HepG2 (cell line): ENCODE data around the gene LSM3. TPM values are rescaled to one million over a fixed set of nuclear protein-coding genes. Genes with fewer than 3 reads are reported as not detected.

Source experiments
- ATAC-seq: fragments of 200-7000 bp; cut with Tn5 transposase; 3 replicates; pipeline ENCODE4 v1.9.1; 2020; ENCODE audit warnings: mild to moderate bottlenecking, moderate library complexity
- BruUV-seq: library from RNA; stranded (reverse); fragments of 400-500 nt; replicated peaks from 2 replicates; lab custom pipeline; 2021; lab: Mats Ljungman, UMichigan
- CTCF ChIA-PET: fragments of 300-600 bp; formaldehyde crosslinking; extraction: SDS; loops from one replicate; lab custom pipeline; 2021; ENCODE audit warnings: low total read pairs, inconsistent platforms, low intra/inter-chr PET ratio; lab: Yijun Ruan, JAX
- POLR2A ChIA-PET: fragments of 350-600 bp; sonication (Branson Sonifier 250); formaldehyde crosslinking; loops from one replicate; lab custom pipeline; 2020; ENCODE audit warnings: antibody characterized with exemption, inconsistent platforms; lab: Yijun Ruan, JAX
- DNase-seq: peaks from one replicate; pipeline ENCODE4 v3.0.0-alpha.2; 2015; ENCODE audit warnings: low spot score
- FAIRE-seq: peaks from 3 replicates; lab custom pipeline; 2011; peaks lifted over from hg19 to GRCh38; lab: Jason Lieb, UNC
- H2AFZ ChIP-seq: one replicate; pipeline ENCODE4 v1.6.1; 2011; ENCODE audit warnings: low read length, inconsistent platforms
- H3K27ac ChIP-seq: fragments of 300-600 bp; 3 replicates; pipeline ENCODE4 v1.8.0; 2011; ENCODE audit warnings: mixed run types, mild to moderate bottlenecking, mixed read lengths, low read length, inconsistent platforms; ENCODE audit not compliant: insufficient read depth; ENCODE audit errors: extremely low read length
- H3K27me3 ChIP-seq, 2 experiments: fragments of 200-600 bp in 1 of 2; 2 replicates in 1 of 2; 3 replicates in 1 of 2; pipeline versions ENCODE4 v1.6.0 to v1.8.0; 2011; ENCODE audit warnings: low read length in 2 of 2, mild to moderate bottlenecking in 2 of 2, moderate library complexity in 2 of 2, inconsistent platforms in 1 of 2; ENCODE audit not compliant: insufficient read depth in 2 of 2, control insufficient read depth in 1 of 2
- H3K36me3 ChIP-seq, 2 experiments: fragments of 200-600 bp in 1 of 2; replicated peaks in 1 of 2; 2 replicates in 1 of 2; 3 replicates in 1 of 2; pipeline versions ENCODE4 v1.5.1 to v1.8.0; 2011; ENCODE audit warnings: low read length in 2 of 2, inconsistent platforms in 1 of 2; ENCODE audit not compliant: insufficient read depth in 2 of 2, control insufficient read depth in 1 of 2
- H3K4me1 ChIP-seq: 2 replicates; pipeline ENCODE4 v1.5.1; 2012; ENCODE audit warnings: low read length, inconsistent platforms; ENCODE audit not compliant: insufficient read depth
- H3K4me2 ChIP-seq: 2 replicates; pipeline ENCODE4 v1.6.0; 2011; ENCODE audit warnings: low read depth, low read length, inconsistent platforms
- H3K4me3 ChIP-seq, 3 experiments: fragments of 200-600 bp in 1 of 3; sonication (generic), shearing (Covaris generic) in 1 of 3; replicated peaks in 1 of 3; 2 replicates each; pipeline ENCODE4 v1.5.1; 2011 to 2016; ENCODE audit warnings: low read length in 3 of 3, inconsistent platforms in 2 of 3, low read depth in 2 of 3, mild to moderate bottlenecking in 2 of 3, control low read depth in 1 of 3, mixed read lengths in 1 of 3; ENCODE audit not compliant: insufficient read depth in 1 of 3
- H3K79me2 ChIP-seq: one replicate; pipeline ENCODE4 v1.6.1; 2011; ENCODE audit warnings: low read length, inconsistent platforms; ENCODE audit not compliant: insufficient read depth
- H3K9ac ChIP-seq: 2 replicates; pipeline ENCODE4 v1.6.0; 2011; ENCODE audit warnings: mild to moderate bottlenecking, low read depth, low read length, inconsistent platforms; ENCODE audit not compliant: insufficient read depth
- H3K9me3 ChIP-seq: 2 replicates; pipeline ENCODE4 v1.5.1; 2012; ENCODE audit warnings: mild to moderate bottlenecking, low read length
- H4K20me1 ChIP-seq: 2 replicates; pipeline ENCODE4 v1.6.0; 2011; ENCODE audit warnings: inconsistent platforms, mild to moderate bottlenecking, low read length, moderate library complexity; ENCODE audit not compliant: insufficient read depth
- FOXK1 ChIP-seq: sonication (generic); formaldehyde crosslinking; IDR thresholded peaks from 2 replicates; pipeline ENCODE4 v1.4.0; 2020; ENCODE audit warnings: low read depth, missing genetic modification reagents, borderline replicate concordance
- HIC2 ChIP-seq: sonication (generic); formaldehyde crosslinking; IDR thresholded peaks from 2 replicates; pipeline ENCODE4 v1.9.0; 2022; ENCODE audit warnings: low read depth, missing genetic modification reagents
- HNRNPL ChIP-seq: fragments of 200-400 bp; formaldehyde crosslinking; IDR thresholded peaks from 2 replicates; pipeline ENCODE4 v1.6.1; 2017; ENCODE audit warnings: mild to moderate bottlenecking, low read depth, low read length
- JDP2 ChIP-seq: sonication (generic); formaldehyde crosslinking; IDR thresholded peaks from 2 replicates; pipeline ENCODE4 v1.8.1; 2022; ENCODE audit warnings: missing genetic modification reagents, borderline replicate concordance
- MED1 ChIP-seq: sonication (generic); formaldehyde crosslinking; IDR thresholded peaks from 2 replicates; pipeline ENCODE4 v1.4.0; 2020; ENCODE audit warnings: missing genetic modification reagents
- SNRNP70 ChIP-seq: fragments of 200-400 bp; formaldehyde crosslinking; IDR thresholded peaks from 2 replicates; pipeline ENCODE4 v1.6.1; 2017; ENCODE audit warnings: mild to moderate bottlenecking, low read depth, low read length, moderate library complexity
- ZNF292 ChIP-seq: sonication (generic); formaldehyde crosslinking; IDR thresholded peaks from 2 replicates; pipeline ENCODE4 v1.8.1; 2022; ENCODE audit warnings: mild to moderate bottlenecking, low read depth, missing genetic modification reagents, borderline replicate concordance
- ZNF782 ChIP-seq: sonication (generic); formaldehyde crosslinking; IDR thresholded peaks from 2 replicates; pipeline ENCODE4 v1.4.0; 2020; ENCODE audit warnings: missing genetic modification reagents, mild to moderate bottlenecking, borderline replicate concordance
- ZZZ3 ChIP-seq: sonication (generic); formaldehyde crosslinking; IDR thresholded peaks from 2 replicates; pipeline ENCODE4 v1.4.0; 2020; ENCODE audit warnings: missing genetic modification reagents, mild to moderate bottlenecking, borderline replicate concordance
- WGBS: methylation state at CpG from one replicate; pipeline ENCODE4 v1.1.6; 2017; ENCODE audit warnings: low lambda C conversion rate; 5-methylcytosine and 5-hydroxymethylcytosine counted together
- in situ Hi-C: cut with HindIII; loops from 2 replicates; pipeline ENCODE4 v1.10.0; 2017; ENCODE audit warnings: low pct_unique_long_range_greater_than_20kb; ENCODE audit not compliant: extremely low pct_ligation_motif_present
- intact Hi-C: fragments of 100-400 bp; cut with micrococcal nuclease; formaldehyde crosslinking; loops from one replicate; pipeline ENCODE4 v1.10.0; 2022; ENCODE audit not compliant: unreplicated experiment
- polyA plus RNA-seq, 8 experiments: library from polyadenylated mRNA; depleted of rRNA in 3 of 8; stranded (reverse) in 7 of 8; unstranded in 1 of 8; fragments of >200 nt; fragmentation: Illumina TruSeq in 4 of 8; extraction: Trizol in 4 of 8; gene quantifications; 2 replicates each; pipeline versions ENCODE4 v1.2.1 to v1.2.3, GENCODE V29; 2011 to 2016; ENCODE audit warnings: low read depth in 4 of 8, missing spikeins in 1 of 8, mixed read lengths in 1 of 8; ENCODE audit not compliant: insufficient read depth in 1 of 8
- total RNA-seq, 5 experiments: library from RNA; depleted of rRNA; stranded (reverse); fragments of >200 nt; fragmentation: Illumina TruSeq; extraction: Trizol; gene quantifications; 2 replicates each; pipeline ENCODE4 v1.2.3, GENCODE V29; 2016; ENCODE audit warnings: low read depth in 1 of 5
- TF ChIP-seq, protein P1 (sequence below): sonication (generic); formaldehyde crosslinking; IDR thresholded peaks from 2 replicates; pipeline ENCODE4 v1.4.0; 2020; ENCODE audit warnings: mild to moderate bottlenecking, missing genetic modification reagents
- TF ChIP-seq, protein P2 (sequence below), 2 experiments: sonication (generic) in 1 of 2; formaldehyde crosslinking in 1 of 2; IDR thresholded peaks; 2 replicates each; pipeline versions ENCODE4 v1.5.1 to v1.6.1; 2011 to 2020; ENCODE audit warnings: borderline replicate concordance in 1 of 2, low read depth in 1 of 2, low read length in 1 of 2, mild to moderate bottlenecking in 1 of 2, missing genetic modification reagents in 1 of 2, moderate library complexity in 1 of 2
- TF ChIP-seq, protein P3 (sequence below): sonication (generic); formaldehyde crosslinking; IDR thresholded peaks from 2 replicates; pipeline ENCODE4 v1.4.0; 2020; ENCODE audit warnings: missing genetic modification reagents
- TF ChIP-seq, protein P4 (sequence below): IDR thresholded peaks from 2 replicates; pipeline ENCODE4 v1.6.1; 2018; ENCODE audit warnings: missing genetic modification reagents, mild to moderate bottlenecking, missing compliant biosample characterization
- TF ChIP-seq, protein P5 (sequence below): sonication (generic); formaldehyde crosslinking; IDR thresholded peaks from 2 replicates; pipeline ENCODE4 v1.5.0; 2020; ENCODE audit warnings: missing genetic modification reagents

LSM3 gene
- total and polyA plus RNA-seq, 2 of the 13 experiments (the other 11 are each of a cell fraction or from before 2014, with no cell fraction given) = 5.1 to 19.4 TPM

- Histone ChIP-seq H3K4me3 (no peak overlapping the region), H2AFZ (no peak overlapping the region), H3K9ac (no peak overlapping the region), H3K4me1 (no peaks in the 10 kb centered on the region), H3K36me3 (peaks cover 24 to 86% of the 10 kb centered on the region in 2 experiments), H4K20me1 (peaks cover 2% of the 10 kb centered on the region; the same call in 1 of the 2 replicates), H3K4me2 (no peak overlapping the region), H3K9me3 (peaks cover 8% of the 10 kb centered on the region), H3K27ac (no peak overlapping the region), H3K27me3 (no peaks in the 10 kb centered on the region), H3K79me2 (no peaks in the 10 kb centered on the region)
- WGBS = 94% methylated on average over 14 of the region's 14 CpGs
- FAIRE-seq (no peak), ATAC-seq (no peak), DNase-seq (no peak)
- in situ Hi-C loops (no loop called here), intact Hi-C loops (no loop called here)
- POLR2A ChIA-PET = no interaction called here
- BruUV-seq = no TSS peak
- CTCF ChIA-PET = no interaction called here
- TF ChIP-seq, protein P1, sequence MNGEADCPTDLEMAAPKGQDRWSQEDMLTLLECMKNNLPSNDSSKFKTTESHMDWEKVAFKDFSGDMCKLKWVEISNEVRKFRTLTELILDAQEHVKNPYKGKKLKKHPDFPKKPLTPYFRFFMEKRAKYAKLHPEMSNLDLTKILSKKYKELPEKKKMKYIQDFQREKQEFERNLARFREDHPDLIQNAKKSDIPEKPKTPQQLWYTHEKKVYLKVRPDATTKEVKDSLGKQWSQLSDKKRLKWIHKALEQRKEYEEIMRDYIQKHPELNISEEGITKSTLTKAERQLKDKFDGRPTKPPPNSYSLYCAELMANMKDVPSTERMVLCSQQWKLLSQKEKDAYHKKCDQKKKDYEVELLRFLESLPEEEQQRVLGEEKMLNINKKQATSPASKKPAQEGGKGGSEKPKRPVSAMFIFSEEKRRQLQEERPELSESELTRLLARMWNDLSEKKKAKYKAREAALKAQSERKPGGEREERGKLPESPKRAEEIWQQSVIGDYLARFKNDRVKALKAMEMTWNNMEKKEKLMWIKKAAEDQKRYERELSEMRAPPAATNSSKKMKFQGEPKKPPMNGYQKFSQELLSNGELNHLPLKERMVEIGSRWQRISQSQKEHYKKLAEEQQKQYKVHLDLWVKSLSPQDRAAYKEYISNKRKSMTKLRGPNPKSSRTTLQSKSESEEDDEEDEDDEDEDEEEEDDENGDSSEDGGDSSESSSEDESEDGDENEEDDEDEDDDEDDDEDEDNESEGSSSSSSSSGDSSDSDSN (CRISPR knock-in tag) = no peak
- no peak for TF ChIP-seq ZNF292 (CRISPR knock-in tag)
- TF ChIP-seq SNRNP70 = no peak
- TF ChIP-seq, protein P2, sequence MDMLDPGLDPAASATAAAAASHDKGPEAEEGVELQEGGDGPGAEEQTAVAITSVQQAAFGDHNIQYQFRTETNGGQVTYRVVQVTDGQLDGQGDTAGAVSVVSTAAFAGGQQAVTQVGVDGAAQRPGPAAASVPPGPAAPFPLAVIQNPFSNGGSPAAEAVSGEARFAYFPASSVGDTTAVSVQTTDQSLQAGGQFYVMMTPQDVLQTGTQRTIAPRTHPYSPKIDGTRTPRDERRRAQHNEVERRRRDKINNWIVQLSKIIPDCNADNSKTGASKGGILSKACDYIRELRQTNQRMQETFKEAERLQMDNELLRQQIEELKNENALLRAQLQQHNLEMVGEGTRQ (IDR thresholded peaks at IDR 0.05; ENCODE audit: low read depth, low read length) = no peak
- TF ChIP-seq, protein P2 (CRISPR knock-in tag; IDR thresholded peaks at IDR 0.05; ENCODE audit: borderline replicate concordance) = no peak
- no peak for TF ChIP-seq ZNF782 (CRISPR knock-in tag)
- TF ChIP-seq, protein P3, sequence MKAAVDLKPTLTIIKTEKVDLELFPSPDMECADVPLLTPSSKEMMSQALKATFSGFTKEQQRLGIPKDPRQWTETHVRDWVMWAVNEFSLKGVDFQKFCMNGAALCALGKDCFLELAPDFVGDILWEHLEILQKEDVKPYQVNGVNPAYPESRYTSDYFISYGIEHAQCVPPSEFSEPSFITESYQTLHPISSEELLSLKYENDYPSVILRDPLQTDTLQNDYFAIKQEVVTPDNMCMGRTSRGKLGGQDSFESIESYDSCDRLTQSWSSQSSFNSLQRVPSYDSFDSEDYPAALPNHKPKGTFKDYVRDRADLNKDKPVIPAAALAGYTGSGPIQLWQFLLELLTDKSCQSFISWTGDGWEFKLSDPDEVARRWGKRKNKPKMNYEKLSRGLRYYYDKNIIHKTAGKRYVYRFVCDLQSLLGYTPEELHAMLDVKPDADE (CRISPR knock-in tag) = no peak
- no peak for TF ChIP-seq JDP2 (CRISPR knock-in tag)
- TF ChIP-seq MED1 (CRISPR knock-in tag) = no peak
- TF ChIP-seq, protein P4, sequence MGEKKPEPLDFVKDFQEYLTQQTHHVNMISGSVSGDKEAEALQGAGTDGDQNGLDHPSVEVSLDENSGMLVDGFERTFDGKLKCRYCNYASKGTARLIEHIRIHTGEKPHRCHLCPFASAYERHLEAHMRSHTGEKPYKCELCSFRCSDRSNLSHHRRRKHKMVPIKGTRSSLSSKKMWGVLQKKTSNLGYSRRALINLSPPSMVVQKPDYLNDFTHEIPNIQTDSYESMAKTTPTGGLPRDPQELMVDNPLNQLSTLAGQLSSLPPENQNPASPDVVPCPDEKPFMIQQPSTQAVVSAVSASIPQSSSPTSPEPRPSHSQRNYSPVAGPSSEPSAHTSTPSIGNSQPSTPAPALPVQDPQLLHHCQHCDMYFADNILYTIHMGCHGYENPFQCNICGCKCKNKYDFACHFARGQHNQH = no peak
- TF ChIP-seq ZZZ3 (CRISPR knock-in tag) = no peak
- no peak for TF ChIP-seq HIC2 (CRISPR knock-in tag)
- TF ChIP-seq, protein P5, sequence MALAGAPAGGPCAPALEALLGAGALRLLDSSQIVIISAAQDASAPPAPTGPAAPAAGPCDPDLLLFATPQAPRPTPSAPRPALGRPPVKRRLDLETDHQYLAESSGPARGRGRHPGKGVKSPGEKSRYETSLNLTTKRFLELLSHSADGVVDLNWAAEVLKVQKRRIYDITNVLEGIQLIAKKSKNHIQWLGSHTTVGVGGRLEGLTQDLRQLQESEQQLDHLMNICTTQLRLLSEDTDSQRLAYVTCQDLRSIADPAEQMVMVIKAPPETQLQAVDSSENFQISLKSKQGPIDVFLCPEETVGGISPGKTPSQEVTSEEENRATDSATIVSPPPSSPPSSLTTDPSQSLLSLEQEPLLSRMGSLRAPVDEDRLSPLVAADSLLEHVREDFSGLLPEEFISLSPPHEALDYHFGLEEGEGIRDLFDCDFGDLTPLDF (CRISPR knock-in tag) = no peak
- no peak for TF ChIP-seq FOXK1
- TF ChIP-seq HNRNPL = no peak
Observed at GRCh38 chr3:14158370-14158769, 20.2 kb upstream of the LSM3 start.
